Stimulated activated CD8-positive, alpha-beta memory T cell treated with anti-CD3 and anti-CD28 coated beads, Interleukin-12 subunit alpha, Interleukin-12 subunit beta, amount 100 ng/mL, for 1 hour (primary cell): ENCODE data around the gene ELANE.
"Not testable (repeated sequence)": the region's sequence is repeated elsewhere in the genome, so short reads cannot be mapped to it uniquely, and the experiment has no call there.

Experiments
- DNase-seq: peaks from one replicate; pipeline ENCODE4 v3.0.0-alpha.2; 2020; ENCODE audit warnings: low read depth

ELANE gene

GRCh38 chr19:814152-815078 lies 37.7 kb upstream of the ELANE start:
- no peak for DNase-seq

GRCh38 chr19:815079-815774 lies 36.9 kb upstream of the ELANE start:
- no peak for DNase-seq

GRCh38 chr19:815775-816499 lies 36.2 kb upstream of the ELANE start:
- DNase-seq: no peak

GRCh38 chr19:816500-816857 lies 35.6 kb upstream of the ELANE start:
- no peak for DNase-seq

GRCh38 chr19:820212-820611 lies 31.9 kb upstream of the ELANE start:
- DNase-seq: not testable (repeated sequence)

GRCh38 chr19:821231-821824 lies 30.8 kb upstream of the ELANE start:
- DNase-seq: no peak

GRCh38 chr19:821825-822503 lies 30.1 kb upstream of the ELANE start, which contains the start of gene PLPPR3:
Gene PLPPR3, minus strand, starts transcription at chr19:821955. Its CDS starts 396 bp downstream, at chr19:821559.
- DNase-seq: no peak

- no peak for DNase-seq
Observed at GRCh38 chr19:823565-824121, 28.5 kb upstream of the ELANE start.

- no peak for DNase-seq
Observed at GRCh38 chr19:824885-825284, 27.2 kb upstream of the ELANE start.

GRCh38 chr19:825897-826644 lies 26.0 kb upstream of the ELANE start:
- DNase-seq: no peak

GRCh38 chr19:827314-827709 lies 24.8 kb upstream of the ELANE start:
- DNase-seq: no peak

GRCh38 chr19:827710-828321 lies 24.3 kb upstream of the ELANE start, which contains the start of gene AZU1:
Gene AZU1, plus strand, starts transcription at chr19:827837. Its CDS starts 10 bp downstream, at chr19:827847.
- no peak for DNase-seq

GRCh38 chr19:829129-829758 lies 22.9 kb upstream of the ELANE start:
- DNase-seq: no peak

- DNase-seq: no peak
Observed at GRCh38 chr19:831407-832369, 20.4 kb upstream of the ELANE start.

GRCh38 chr19:834216-834615 lies 17.9 kb upstream of the ELANE start:
- no peak for DNase-seq

GRCh38 chr19:835210-835810 lies 16.8 kb upstream of the ELANE start:
- no peak for DNase-seq

- DNase-seq: no peak
Observed at GRCh38 chr19:840519-841206, 11.4 kb upstream of the ELANE start, which contains the start of gene PRTN3. Gene PRTN3, plus strand, starts transcription at chr19:840999. Its CDS starts 10 bp downstream, at chr19:841009.
